ENCODE results near the gene SLFN5. TPM values are rescaled to one million over a fixed set of nuclear protein-coding genes. Genes with fewer than 3 reads are reported as not detected.
A peak's percentile ranks its signal among the peaks of the same experiment; 100 is the strongest.

SLFN5 gene
- total RNA-seq, 4 donors from 2014 or later = 7.3 to 20.4 (median 14.0) TPM

DNA sequence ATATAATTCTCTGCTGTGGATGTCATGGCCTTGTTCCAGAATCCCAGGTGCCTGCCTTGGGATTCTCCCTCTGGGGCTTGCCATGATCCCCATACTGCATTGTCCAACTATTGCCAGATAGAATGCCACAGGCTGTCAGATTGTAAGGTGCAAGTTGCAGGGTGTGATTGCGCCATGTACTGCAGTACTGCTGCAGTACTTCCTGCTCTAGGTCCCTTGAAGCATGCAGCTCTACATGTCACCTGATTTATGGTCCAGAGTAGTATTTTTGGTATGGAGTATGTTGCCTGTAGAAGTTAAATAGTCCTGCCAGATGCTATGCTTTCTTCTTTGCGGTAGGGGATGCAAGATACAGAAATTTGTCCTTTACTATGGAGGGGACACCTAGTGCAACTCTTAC lies 7.0 kb upstream of the SLFN5 start:
- H3K4me3 ChIP-seq = no peak overlapping the region
- no peaks in the 10 kb centered on the region for H3K36me3 ChIP-seq
- H3K4me1 ChIP-seq = no peaks in the 10 kb centered on the region
- H3K9me3 ChIP-seq = no peaks in the 10 kb centered on the region
- no peaks in the 10 kb centered on the region for H3K27me3 ChIP-seq
- no peak overlapping the region for H3K27ac ChIP-seq
- 64 to 88% methylated on average over 2 of the region's 2 CpGs for WGBS, 2 donors
- no peak for DNase-seq
- intact Hi-C loops (cut with DNase I) = no loop called here
- TF ChIP-seq CTCF (IDR thresholded peaks at IDR 0.05) (no peak), POLR2A (IDR thresholded peaks at IDR 0.05) (no peak)

DNA sequence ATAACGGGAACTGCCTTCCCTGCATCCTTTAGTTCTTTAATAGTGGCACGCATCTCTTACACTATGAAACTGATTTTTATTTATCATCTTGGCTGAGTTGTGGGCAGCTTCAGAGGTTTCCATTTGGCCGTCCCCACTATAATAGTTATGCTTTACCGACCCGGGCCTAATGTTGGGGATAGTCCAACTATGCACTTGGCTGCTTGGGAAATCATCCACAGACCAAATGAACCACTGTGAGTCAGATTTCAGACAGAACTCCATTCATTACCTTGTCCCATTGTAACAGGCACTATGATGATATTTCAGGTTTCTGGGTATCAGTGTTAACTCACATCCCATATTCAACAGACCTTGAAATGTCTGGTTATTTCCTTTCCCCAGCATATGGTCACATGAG lies 6.1 kb upstream of the SLFN5 start:
- Histone ChIP-seq H3K36me3 (no peaks in the 10 kb centered on the region), H3K27ac (no peak overlapping the region), H3K4me1 (peaks cover 0 to 7% (median 4%) of the 10 kb centered on the region in 3 donors), H3K9me3 (no peaks in the 10 kb centered on the region), H3K4me3 (no peak overlapping the region), H3K27me3 (no peaks in the 10 kb centered on the region)
- no peak for DNase-seq
- WGBS, 2 donors = 64 to 90% methylated on average over 5 of the region's 5 CpGs
- intact Hi-C loops (cut with DNase I) = no loop called here
- TF ChIP-seq CTCF (IDR thresholded peaks at IDR 0.05) (no peak), POLR2A (IDR thresholded peaks at IDR 0.05) (no peak)

DNA sequence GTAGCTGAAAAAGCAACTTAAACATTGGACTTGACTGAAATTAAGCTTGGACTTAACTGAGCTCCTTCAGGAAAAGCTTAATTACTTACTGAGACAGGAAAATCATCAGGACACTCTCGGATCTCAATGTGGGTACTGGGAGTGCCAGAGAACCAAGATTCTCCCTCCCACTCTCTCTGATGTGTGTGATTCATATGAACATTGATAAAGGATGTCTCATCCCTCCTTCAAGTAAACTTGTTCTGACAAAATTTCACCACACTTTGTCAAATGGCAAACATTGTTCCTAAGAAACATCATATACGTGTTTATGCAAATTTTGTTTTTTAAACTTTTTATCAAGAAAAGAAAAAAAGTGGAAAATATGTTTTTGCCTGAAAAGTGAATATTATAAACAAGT lies 4.1 kb upstream of the SLFN5 start:
- H3K36me3 ChIP-seq = no peaks in the 10 kb centered on the region
- H3K27ac ChIP-seq = no peak overlapping the region
- TF ChIP-seq POLR2A (IDR thresholded peaks at IDR 0.05) = no peak
- no peak for TF ChIP-seq CTCF (IDR thresholded peaks at IDR 0.05)
- 25 to 32% methylated on average over 2 of the region's 2 CpGs for WGBS, 2 donors
- H3K9me3 ChIP-seq = no peaks in the 10 kb centered on the region
- DNase-seq = no peak
- peaks cover 5 to 18% (median 7%) of the 10 kb centered on the region in 3 donors for H3K4me1 ChIP-seq
- H3K27me3 ChIP-seq = no peaks in the 10 kb centered on the region
- no peak overlapping the region for H3K4me3 ChIP-seq
- intact Hi-C loops (cut with DNase I) = no loop called here

DNA sequence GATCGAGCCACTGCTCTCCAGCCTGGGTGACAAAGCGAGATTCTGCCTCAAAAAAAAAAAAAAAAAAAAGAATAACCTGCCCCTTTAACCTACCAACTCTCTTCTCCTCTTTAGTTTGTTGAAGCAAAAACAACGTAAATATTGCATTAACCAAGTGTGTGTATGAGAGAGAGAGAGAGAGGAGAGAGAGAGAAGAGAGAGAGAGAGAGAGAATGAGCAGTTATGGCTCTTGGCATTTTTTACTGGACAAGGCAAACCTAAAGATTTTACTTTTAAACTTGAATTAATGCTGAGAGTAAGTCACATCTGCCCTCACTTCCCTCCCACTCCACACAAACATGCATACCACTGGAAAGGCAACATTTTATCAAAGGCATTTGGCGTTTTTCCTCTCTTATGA lies 3.0 kb upstream of the SLFN5 start:
- 61 to 75% methylated on average over 2 to 4 of the region's 4 CpGs for WGBS, 2 donors
- intact Hi-C loops (cut with DNase I) = no loop called here
- H3K4me3 ChIP-seq = no peak overlapping the region
- no peak for DNase-seq
- no peak for TF ChIP-seq CTCF (IDR thresholded peaks at IDR 0.05)
- no peak for TF ChIP-seq POLR2A (IDR thresholded peaks at IDR 0.05)
- H3K27ac ChIP-seq = no peak overlapping the region
- H3K27me3 ChIP-seq = no peaks in the 10 kb centered on the region
- no peaks in the 10 kb centered on the region for H3K36me3 ChIP-seq
- peaks cover 10 to 29% (median 15%) of the 10 kb centered on the region in 3 donors for H3K4me1 ChIP-seq
- no peaks in the 10 kb centered on the region for H3K9me3 ChIP-seq

- Histone ChIP-seq H3K27me3 (no peaks in the 10 kb centered on the region), H3K4me1 (peaks cover 13 to 39% (median 18%) of the 10 kb centered on the region in 3 donors), H3K4me3 (peak overlapping the region in 2 of 4 donors; percentile 75 to 81), H3K9me3 (no peaks in the 10 kb centered on the region), H3K27ac (peak overlapping the region in 1 of 4 donors; percentile 3), H3K36me3 (no peaks in the 10 kb centered on the region)
- 87 to 94% methylated on average over 8 of the region's 8 CpGs for WGBS, 2 donors
- intact Hi-C loops (cut with DNase I) = no loop called here
- no peak for DNase-seq
- TF ChIP-seq CTCF (IDR thresholded peaks at IDR 0.05) = no peak
- TF ChIP-seq POLR2A (IDR thresholded peaks at IDR 0.05) = no peak
Observed at GRCh38 chr17:35240861-35241260, 2.0 kb upstream of the SLFN5 start.

Measured in esophagus squamous epithelium (tissue), 5 donors.